A549 (cell line): Measurements from ENCODE around the gene MRPS26. TPM values are rescaled to one million over a fixed set of nuclear protein-coding genes. Genes with fewer than 3 reads are reported as not detected.
A peak's percentile ranks its signal among the peaks of the same experiment; 100 is the strongest.

Experiments used
- ATAC-seq, 2 experiments: fragments of 200-7000 bp in 1 of 2; fragments of >200 bp in 1 of 2; cut with Nextera tagmentation in 1 of 2; cut with Tn5 transposase in 1 of 2; 3 replicates each; pipeline versions ENCODE4 v1.8.0 to v1.9.1; 2018 to 2020; ENCODE audit warnings: mild to moderate bottlenecking in 1 of 2, moderate library complexity in 1 of 2
- CTCF ChIA-PET: fragments of 300-600 bp; sonication (Branson Sonifier 250); formaldehyde crosslinking; extraction: SDS; loops from one replicate; lab custom pipeline; 2021; ENCODE audit warnings: antibody characterized with exemption, inconsistent platforms; lab: Yijun Ruan, JAX
- POLR2A ChIA-PET: fragments of 350-600 bp; formaldehyde crosslinking; extraction: SDS; loops from one replicate; lab custom pipeline; 2021; ENCODE audit warnings: antibody characterized with exemption, inconsistent platforms; lab: Yijun Ruan, JAX
- DNase-seq, 2 experiments: peaks; one replicate each; pipeline versions ENCODE4 v3.0.0 to v3.0.0-alpha.2; 2011 to 2016; ENCODE audit warnings: low read depth in 1 of 2, low spot score in 1 of 2
- FAIRE-seq: peaks from 2 replicates; lab custom pipeline; 2011; peaks lifted over from hg19 to GRCh38; lab: Jason Lieb, UNC
- H3K27ac ChIP-seq, 2 experiments: fragments of >200 bp; sonication (Bioruptor Twin); formaldehyde crosslinking; 3 replicates each; pipeline ENCODE4 v1.5.1; 2016 to 2017
- H3K4me1 ChIP-seq: fragments of >200 bp; sonication (Bioruptor Twin); formaldehyde crosslinking; 3 replicates; pipeline ENCODE4 v1.6.1; 2016
- H3K4me2 ChIP-seq: fragments of >200 bp; sonication (Bioruptor Twin); formaldehyde crosslinking; 3 replicates; pipeline ENCODE4 v1.6.1; 2016
- H3K4me3 ChIP-seq: fragments of >200 bp; sonication (Bioruptor Twin); formaldehyde crosslinking; 3 replicates; pipeline ENCODE4 v1.5.1; 2016
- H3K9me3 ChIP-seq: fragments of >200 bp; sonication (Bioruptor Twin); formaldehyde crosslinking; 3 replicates; pipeline ENCODE4 v1.6.1; 2016
- BCL3 ChIP-seq: fragments of >200 bp; sonication (Bioruptor Twin); formaldehyde crosslinking; IDR thresholded peaks from 3 replicates; pipeline ENCODE4 v1.6.1; 2016
- CBX2 ChIP-seq: fragments of 200-600 bp; sonication (generic); IDR thresholded peaks from 2 replicates; pipeline ENCODE4 v1.6.1; 2016; ENCODE audit warnings: low read depth, mild to moderate bottlenecking, borderline replicate concordance
- CTCF ChIP-seq: fragments of >200 bp; sonication (Bioruptor Twin); formaldehyde crosslinking; IDR thresholded peaks from 3 replicates; pipeline ENCODE4 v1.5.1; 2016
- E2F6 ChIP-seq: IDR thresholded peaks from 2 replicates; pipeline ENCODE4 v1.6.1; 2012; ENCODE audit warnings: low read depth, borderline replicate concordance
- EHMT2 ChIP-seq: fragments of 200-600 bp; sonication (generic); IDR thresholded peaks from 2 replicates; pipeline ENCODE4 v1.6.1; 2016; ENCODE audit warnings: antibody characterized with exemption, low read depth, mild to moderate bottlenecking, moderate library complexity
- ELK1 ChIP-seq: fragments of 150-350 bp; IDR thresholded peaks from 2 replicates; pipeline ENCODE4 v1.6.1; 2014; ENCODE audit warnings: low read depth, mild to moderate bottlenecking, low read length
- ESRRA ChIP-seq: fragments of 150-350 bp; IDR thresholded peaks from 2 replicates; pipeline ENCODE4 v1.6.1; 2014; ENCODE audit warnings: mild to moderate bottlenecking, low read length, borderline replicate concordance
- FOSB ChIP-seq: fragments of 250-450 bp; sonication (Bioruptor Pico); IDR thresholded peaks from 2 replicates; pipeline ENCODE4 v1.5.0; 2020; ENCODE audit warnings: mild to moderate bottlenecking, moderate library complexity
- GATA3 ChIP-seq: IDR thresholded peaks from 2 replicates; pipeline ENCODE4 v1.6.1; 2012; ENCODE audit warnings: borderline replicate concordance
- HES2 ChIP-seq: fragments of >200 bp; sonication (Bioruptor Twin); formaldehyde crosslinking; IDR thresholded peaks from 2 replicates; pipeline ENCODE4 v1.6.1; 2016
- HMGXB4 ChIP-seq: fragments of 250-450 bp; sonication (Bioruptor Pico); IDR thresholded peaks from 2 replicates; pipeline ENCODE4 v1.5.0; 2021; ENCODE audit warnings: mild to moderate bottlenecking, moderate library complexity, borderline replicate concordance
- HOXB5 ChIP-seq: fragments of 250-450 bp; sonication (Bioruptor Pico); IDR thresholded peaks from 2 replicates; pipeline ENCODE4 v1.5.0; 2020; ENCODE audit warnings: mild to moderate bottlenecking, moderate library complexity
- JUN ChIP-seq, 2 experiments: fragments of >200 bp; sonication (Bioruptor Twin); formaldehyde crosslinking; IDR thresholded peaks; 2 replicates in 1 of 2; 3 replicates in 1 of 2; pipeline ENCODE4 v1.6.1; 2016 to 2017
- KDM5A ChIP-seq: fragments of 200-600 bp; sonication (generic); IDR thresholded peaks from 2 replicates; pipeline ENCODE4 v1.6.1; 2016; ENCODE audit warnings: antibody characterized with exemption, mild to moderate bottlenecking
- MAFK ChIP-seq: fragments of 450-650 bp; IDR thresholded peaks from 2 replicates; pipeline ENCODE4 v1.6.1; 2014; ENCODE audit not compliant: partially characterized antibody
- MAX ChIP-seq: IDR thresholded peaks from 2 replicates; pipeline ENCODE4 v1.6.1; 2012
- NFE2L2 ChIP-seq: fragments of 150-350 bp; conservative IDR thresholded peaks from 2 replicates; pipeline ENCODE4 v1.6.1; 2014; ENCODE audit warnings: low read length
- NPAS2 ChIP-seq: fragments of 250-450 bp; sonication (Bioruptor Pico); IDR thresholded peaks from 2 replicates; pipeline ENCODE4 v1.8.0; 2022; ENCODE audit warnings: mild to moderate bottlenecking, moderate library complexity, borderline replicate concordance
- PHF8 ChIP-seq: fragments of 200-600 bp; sonication (generic); IDR thresholded peaks from 2 replicates; pipeline ENCODE4 v1.6.1; 2016; ENCODE audit warnings: low read depth, mild to moderate bottlenecking, antibody characterized with exemption, moderate library complexity, borderline replicate concordance
- POLR2AphosphoS2 ChIP-seq: conservative IDR thresholded peaks from 2 replicates; pipeline ENCODE4 v1.6.1; 2012; ENCODE audit warnings: low read length, improper control_type of control experiment, inconsistent platforms
- RAD21 ChIP-seq, 2 experiments: fragments of >200 bp in 1 of 2; sonication (Bioruptor Twin) in 1 of 2; formaldehyde crosslinking in 1 of 2; IDR thresholded peaks in 1 of 2; conservative IDR thresholded peaks in 1 of 2; 2 replicates in 1 of 2; 3 replicates in 1 of 2; pipeline ENCODE4 v1.6.1; 2012 to 2018; ENCODE audit warnings: inconsistent platforms in 1 of 2
- SMC3 ChIP-seq: fragments of >200 bp; sonication (Bioruptor Twin); formaldehyde crosslinking; IDR thresholded peaks from 3 replicates; pipeline ENCODE4 v1.6.1; 2018; ENCODE audit warnings: inconsistent platforms
- TFCP2L1 ChIP-seq: fragments of 250-450 bp; sonication (Bioruptor Pico); IDR thresholded peaks from 2 replicates; pipeline ENCODE4 v1.5.0; 2021; ENCODE audit warnings: mild to moderate bottlenecking
- TP53 ChIP-seq: fragments of 250-450 bp; sonication (Bioruptor Pico); IDR thresholded peaks from 2 replicates; pipeline ENCODE4 v1.5.0; 2021; ENCODE audit warnings: mild to moderate bottlenecking, moderate library complexity
- USF2 ChIP-seq: fragments of 450-650 bp; IDR thresholded peaks from 2 replicates; pipeline ENCODE4 v1.6.1; 2014; ENCODE audit warnings: antibody characterized with exemption
- ZNF302 ChIP-seq: fragments of 250-450 bp; sonication (Bioruptor Pico); IDR thresholded peaks from 2 replicates; pipeline ENCODE4 v1.9.0; 2021; ENCODE audit warnings: inconsistent platforms, mild to moderate bottlenecking, moderate library complexity
- ZSCAN20 ChIP-seq: fragments of 250-450 bp; sonication (Bioruptor Pico); IDR thresholded peaks from 2 replicates; pipeline ENCODE4 v1.8.0; 2022; ENCODE audit warnings: mild to moderate bottlenecking, moderate library complexity
- WGBS: methylation state at CpG from one replicate; pipeline ENCODE4 v1.1.6; 2017; ENCODE audit errors: missing lambda C conversion rate; 5-methylcytosine and 5-hydroxymethylcytosine counted together
- polyA plus RNA-seq, 4 experiments: library from polyadenylated mRNA; depleted of rRNA in 3 of 4; stranded (reverse); fragments of >200 nt; fragmentation: RNase III in 1 of 4; extraction: RNeasy Plus Mini Kit Qiagen cat#74134 plus additional on column Dnase treatment in 1 of 4; gene quantifications; 2 replicates in 3 of 4; 3 replicates in 1 of 4; pipeline ENCODE4 v1.2.3, GENCODE V29; 2011 to 2017

Gene MRPS26
- polyA plus RNA-seq, 2 of the 4 experiments (the other 2 are of a cell fraction): 69.4 to 111 TPM

- H3K4me3 ChIP-seq: no peak overlapping the region
- WGBS: 61% methylated on average over 10 of the region's 10 CpGs
- H3K27ac ChIP-seq: no peak overlapping the region
- no peak for ATAC-seq
- no peak for FAIRE-seq
- TF ChIP-seq ESRRA (no peak), CBX2 (no peak), USF2 (no peak), CTCF (no peak), JUN (IDR thresholded peaks at IDR 0.05) (no peak), ZSCAN20 (no peak), HES2 (no peak), GATA3 (no peak), RAD21 (conservative IDR thresholded peaks at IDR 0.05 in 1 of 2, IDR thresholded peaks at IDR 0.05 in 1 of 2) (no peak), TP53 (CRISPR knock-in tag) (no peak), POLR2AphosphoS2 (no peak), ZNF302 (CRISPR knock-in tag) (no peak), HOXB5 (no peak)
- no peaks in the 10 kb centered on the region for H3K9me3 ChIP-seq
- peak overlapping the region; percentile 35; the same call in 2 of the 3 replicates for H3K4me2 ChIP-seq
- DNase-seq: no peak
- POLR2A ChIA-PET: no interaction called here
- CTCF ChIA-PET: interaction anchor here (1.2 to 2.6 kb wide), 4 partner anchors 11 to 274 kb away, joined by 3 to 16 read pairs (median 6); no protein-coding TSS in a partner anchor
- peaks cover 14% of the 10 kb centered on the region; the same call in 2 of the 3 replicates for H3K4me1 ChIP-seq
These were observed 3.9 kb upstream of the MRPS26 start for GRCh38 chr20:3041854-3042409.

GRCh38 chr20:3042625-3043024 lies 3.2 kb upstream of the MRPS26 start:
- POLR2A ChIA-PET: no interaction called here
- no peak for FAIRE-seq
- TF ChIP-seq E2F6 (no peak), BCL3 (no peak), MAFK (no peak), NFE2L2 (no peak), PHF8 (no peak), EHMT2 (no peak), KDM5A (no peak), JUN (IDR thresholded peaks at IDR 0.05) (no peak), HMGXB4 (no peak), SMC3 (no peak), ELK1 (no peak), NPAS2 (CRISPR knock-in tag) (no peak), MAX (no peak), FOSB (no peak), TFCP2L1 (CRISPR knock-in tag) (no peak)

More at GRCh38 chr20:3042625-3043024, 3.2 kb upstream of the MRPS26 start:
- Histone ChIP-seq H3K9me3 (no peaks in the 10 kb centered on the region), H3K4me1 (peaks cover 21% of the 10 kb centered on the region), H3K27ac (no peak overlapping the region), H3K4me2 (no peak overlapping the region), H3K4me3 (no peak overlapping the region)
- no peak for ATAC-seq
- CTCF ChIA-PET: interaction anchor here (0.8 to 2.6 kb wide), 4 partner anchors 11 to 274 kb away, joined by 3 to 16 read pairs (median 7); no protein-coding TSS in a partner anchor
- 88% methylated on average over 5 of the region's 5 CpGs for WGBS
- DNase-seq: no peak
